ENCODE measurements around the gene C10orf90.

Gene C10orf90

DNA sequence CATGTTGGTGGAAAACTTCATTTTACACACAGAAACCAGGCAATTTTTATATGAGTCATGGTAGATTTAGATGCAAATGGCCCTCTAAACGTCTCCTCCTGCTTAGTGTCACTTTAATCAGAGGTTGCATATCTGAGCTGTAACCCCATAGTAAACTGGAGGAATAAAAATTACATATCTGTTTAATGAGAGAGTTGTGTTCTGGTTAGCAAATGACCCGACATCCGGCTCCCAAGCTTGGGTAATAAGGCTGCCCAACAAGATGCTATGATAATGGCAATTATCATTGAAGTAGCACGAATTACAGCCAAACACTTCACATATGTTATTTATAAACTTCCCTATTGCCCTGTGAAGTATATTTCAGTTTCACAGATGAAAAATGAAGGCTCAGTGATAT is 271.6 kb downstream of the C10orf90 start:
- H3K27me3 Mint-ChIP-seq (ENCODE audit: low read depth), result peaks cover 12% of the 10 kb centered on the region
- H3K36me3 Mint-ChIP-seq (ENCODE audit: low read depth), result no peaks in the 10 kb centered on the region
- no peak overlapping the region for H3K4me3 Mint-ChIP-seq
- peaks cover 4% of the 10 kb centered on the region for H3K4me1 Mint-ChIP-seq
- TF ChIP-seq, protein P1, sequence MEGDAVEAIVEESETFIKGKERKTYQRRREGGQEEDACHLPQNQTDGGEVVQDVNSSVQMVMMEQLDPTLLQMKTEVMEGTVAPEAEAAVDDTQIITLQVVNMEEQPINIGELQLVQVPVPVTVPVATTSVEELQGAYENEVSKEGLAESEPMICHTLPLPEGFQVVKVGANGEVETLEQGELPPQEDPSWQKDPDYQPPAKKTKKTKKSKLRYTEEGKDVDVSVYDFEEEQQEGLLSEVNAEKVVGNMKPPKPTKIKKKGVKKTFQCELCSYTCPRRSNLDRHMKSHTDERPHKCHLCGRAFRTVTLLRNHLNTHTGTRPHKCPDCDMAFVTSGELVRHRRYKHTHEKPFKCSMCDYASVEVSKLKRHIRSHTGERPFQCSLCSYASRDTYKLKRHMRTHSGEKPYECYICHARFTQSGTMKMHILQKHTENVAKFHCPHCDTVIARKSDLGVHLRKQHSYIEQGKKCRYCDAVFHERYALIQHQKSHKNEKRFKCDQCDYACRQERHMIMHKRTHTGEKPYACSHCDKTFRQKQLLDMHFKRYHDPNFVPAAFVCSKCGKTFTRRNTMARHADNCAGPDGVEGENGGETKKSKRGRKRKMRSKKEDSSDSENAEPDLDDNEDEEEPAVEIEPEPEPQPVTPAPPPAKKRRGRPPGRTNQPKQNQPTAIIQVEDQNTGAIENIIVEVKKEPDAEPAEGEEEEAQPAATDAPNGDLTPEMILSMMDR (IDR thresholded peaks at IDR 0.05; ENCODE audit: unreplicated experiment in 3 of 3), result no peak
- H3K9me3 Mint-ChIP-seq, result peaks cover 2% of the 10 kb centered on the region
- H3K27ac Mint-ChIP-seq, result no peak overlapping the region

- no peak overlapping the region for H3K4me3 Mint-ChIP-seq
These were observed 272.1 kb downstream of the C10orf90 start for GRCh38 chr10:126398383-126398743.

DNA sequence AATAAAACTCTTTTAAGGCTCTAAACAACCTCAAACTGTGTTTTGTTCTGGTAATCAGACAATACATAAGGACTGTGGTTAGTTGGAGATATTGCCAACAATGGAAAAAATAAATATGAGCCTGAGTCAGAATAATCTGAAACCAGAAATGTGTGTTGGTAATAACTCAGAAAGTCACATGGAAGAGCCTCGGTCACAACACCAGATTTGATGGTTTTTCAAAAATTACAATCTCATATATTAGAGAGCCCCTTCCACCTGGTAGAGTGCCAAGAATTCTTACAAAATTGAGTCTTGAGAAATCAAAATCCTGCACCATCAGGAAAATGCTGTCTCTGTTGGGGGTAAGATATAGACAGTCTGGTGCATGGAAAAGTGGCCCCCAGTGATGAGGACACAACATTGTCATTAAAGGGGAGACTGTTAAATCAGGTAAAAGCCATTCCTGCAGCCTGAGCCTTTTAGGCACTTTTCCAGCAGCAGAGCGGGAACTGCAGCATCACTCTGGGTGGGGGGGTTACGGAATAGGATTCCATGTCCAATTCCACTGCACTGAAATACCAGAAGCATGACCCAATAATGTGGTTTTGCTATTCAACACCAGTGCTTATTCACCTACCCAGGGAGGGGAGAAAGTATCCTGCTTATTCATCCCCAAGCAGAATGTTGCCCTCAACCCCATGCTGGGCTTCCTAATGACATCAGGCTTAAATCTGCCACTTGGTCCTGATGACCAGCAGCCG is 272.7 kb downstream of the C10orf90 start:
- TF ChIP-seq, protein P1 (IDR thresholded peaks at IDR 0.05; ENCODE audit: unreplicated experiment in 3 of 3), result no peak
- no peak overlapping the region for H3K27ac Mint-ChIP-seq
- no peak overlapping the region for H3K4me3 Mint-ChIP-seq
- peaks cover 12% of the 10 kb centered on the region for H3K27me3 Mint-ChIP-seq (ENCODE audit: low read depth)
- H3K9me3 Mint-ChIP-seq, result peaks cover 2% of the 10 kb centered on the region
- no peaks in the 10 kb centered on the region for H3K36me3 Mint-ChIP-seq (ENCODE audit: low read depth)
- peaks cover 4% of the 10 kb centered on the region for H3K4me1 Mint-ChIP-seq

More at GRCh38 chr10:126398383-126398743, 272.1 kb downstream of the C10orf90 start:
- Mint-ChIP-seq H3K27ac (peak overlapping the region in 1 of 3 experiments; percentile 2), H3K27me3 (ENCODE audit: low read depth) (peaks cover 12% of the 10 kb centered on the region), H3K4me1 (peaks cover 4% of the 10 kb centered on the region), H3K36me3 (ENCODE audit: low read depth) (no peaks in the 10 kb centered on the region), H3K9me3 (peaks cover 2% of the 10 kb centered on the region)
- TF ChIP-seq, protein P1 (IDR thresholded peaks at IDR 0.05; ENCODE audit: unreplicated experiment in 3 of 3), result no peak

DNA sequence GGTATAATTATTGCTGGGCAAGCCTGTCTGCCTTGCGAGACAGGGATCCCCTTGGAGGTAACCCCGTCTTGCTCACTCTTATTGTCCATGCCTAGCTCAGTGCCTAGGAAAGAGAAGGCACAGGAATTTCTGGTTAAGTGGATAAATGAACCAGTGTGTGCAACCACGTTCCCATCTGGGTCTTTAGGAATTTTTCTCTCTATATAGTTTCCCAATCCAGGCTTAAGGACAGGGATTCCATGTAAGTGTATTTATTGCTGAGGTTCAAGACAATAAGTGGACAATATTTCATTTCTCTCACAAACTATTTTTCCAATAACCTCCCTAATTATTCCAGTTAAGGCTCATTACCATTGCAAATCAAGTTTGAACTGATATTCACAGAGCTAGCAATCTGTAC is 273.3 kb downstream of the C10orf90 start:
- TF ChIP-seq, protein P1 (IDR thresholded peaks at IDR 0.05; ENCODE audit: unreplicated experiment in 3 of 3), result no peak
- Mint-ChIP-seq H3K27me3 (ENCODE audit: low read depth) (peaks cover 12% of the 10 kb centered on the region), H3K27ac (no peak overlapping the region), H3K36me3 (ENCODE audit: low read depth) (no peaks in the 10 kb centered on the region), H3K4me1 (peaks cover 5% of the 10 kb centered on the region), H3K9me3 (peaks cover 2% of the 10 kb centered on the region), H3K4me3 (no peak overlapping the region)

- peaks cover 15% of the 10 kb centered on the region for H3K27me3 Mint-ChIP-seq (ENCODE audit: low read depth)
- no peaks in the 10 kb centered on the region for H3K36me3 Mint-ChIP-seq (ENCODE audit: low read depth)
- H3K9me3 Mint-ChIP-seq, result peaks cover 2% of the 10 kb centered on the region
- no peak overlapping the region for H3K4me3 Mint-ChIP-seq
- no peak overlapping the region for H3K27ac Mint-ChIP-seq
- H3K4me1 Mint-ChIP-seq, result peaks cover 21% of the 10 kb centered on the region
- TF ChIP-seq, protein P1 (IDR thresholded peaks at IDR 0.05; ENCODE audit: unreplicated experiment in 3 of 3), result no peak
These were observed 275.5 kb downstream of the C10orf90 start for GRCh38 chr10:126394948-126395347.

DNA sequence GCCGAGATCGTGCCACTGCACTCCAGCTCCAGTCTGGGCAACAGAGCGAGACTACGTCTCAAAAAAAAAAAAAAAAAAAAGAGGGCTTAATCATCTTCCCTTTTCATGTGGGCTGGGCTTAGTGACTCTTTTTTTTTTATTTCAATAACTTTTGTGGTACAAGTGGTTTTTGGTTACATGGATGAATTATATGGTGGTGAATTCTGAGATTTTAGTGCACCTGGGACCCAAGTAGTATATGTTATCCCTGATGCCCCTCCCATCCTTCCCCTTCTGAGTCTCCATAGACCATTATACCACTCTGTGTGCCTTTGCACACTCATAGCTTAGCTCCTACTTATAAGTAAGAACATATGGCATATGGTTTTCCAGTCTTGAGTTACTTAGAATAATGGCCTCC is 277.4 kb downstream of the C10orf90 start:
- H3K9me3 Mint-ChIP-seq, result peaks cover 2% of the 10 kb centered on the region
- H3K4me3 Mint-ChIP-seq, result no peak overlapping the region
- H3K4me1 Mint-ChIP-seq, result peaks cover 21% of the 10 kb centered on the region
- TF ChIP-seq, protein P1 (IDR thresholded peaks at IDR 0.05; ENCODE audit: unreplicated experiment in 3 of 3), result no peak
- H3K27me3 Mint-ChIP-seq (ENCODE audit: low read depth), result peaks cover 30% of the 10 kb centered on the region
- H3K36me3 Mint-ChIP-seq (ENCODE audit: low read depth), result no peaks in the 10 kb centered on the region
- H3K27ac Mint-ChIP-seq, result no peak overlapping the region

All from nephron (organoid).